OCI-LY1 (cell line): ENCODE results near the gene PIAS4.

Source experiments
- H2AFZ ChIP-seq: fragments of 200-600 bp; sonication (generic), shearing (Covaris generic); 2 replicates; pipeline ENCODE4 v1.6.0; 2014; ENCODE audit warnings: antibody characterized with exemption, mild to moderate bottlenecking, low read length
- H3F3A ChIP-seq: fragments of 200-600 bp; sonication (generic), shearing (Covaris generic); 2 replicates; pipeline ENCODE4 v1.6.0; 2014; ENCODE audit warnings: mild to moderate bottlenecking, antibody characterized with exemption, low read length, moderate library complexity; ENCODE audit not compliant: insufficient read depth
- H3K27ac ChIP-seq: fragments of 200-600 bp; sonication (generic); 2 replicates; pipeline ENCODE4 v1.5.1; 2014; ENCODE audit warnings: low read length, mixed run types, mild to moderate bottlenecking, low read depth; ENCODE audit not compliant: poor library complexity, severe bottlenecking
- H3K27me3 ChIP-seq: fragments of 200-600 bp; sonication (generic); 2 replicates; pipeline ENCODE4 v1.6.0; 2014; ENCODE audit warnings: antibody characterized with exemption, mild to moderate bottlenecking, low read length, moderate library complexity; ENCODE audit not compliant: insufficient read depth
- H3K36me3 ChIP-seq: fragments of 200-600 bp; sonication (generic); 2 replicates; pipeline ENCODE4 v1.6.1; 2014; ENCODE audit warnings: mild to moderate bottlenecking, antibody characterized with exemption, low read length, moderate library complexity, mixed read lengths; ENCODE audit not compliant: insufficient read depth
- H3K4me1 ChIP-seq: fragments of 200-600 bp; sonication (generic); 2 replicates; pipeline ENCODE4 v1.5.1; 2014; ENCODE audit warnings: mild to moderate bottlenecking, low read length, moderate library complexity; ENCODE audit not compliant: insufficient read depth, severe bottlenecking
- H3K4me2 ChIP-seq: fragments of 200-600 bp; sonication (generic), shearing (Covaris generic); 2 replicates; pipeline ENCODE4 v1.6.1; 2014; ENCODE audit warnings: low read length
- H3K4me3 ChIP-seq: fragments of 200-600 bp; sonication (generic); 2 replicates; pipeline ENCODE4 v1.5.1; 2014; ENCODE audit warnings: low read length, low read depth, mild to moderate bottlenecking, mixed read lengths; ENCODE audit not compliant: poor library complexity, severe bottlenecking
- H3K79me2 ChIP-seq: fragments of 200-600 bp; shearing (Covaris generic); 2 replicates; pipeline ENCODE4 v1.6.1; 2016; ENCODE audit warnings: mixed run types, low read length, mixed read lengths; ENCODE audit not compliant: insufficient read depth
- H3K9ac ChIP-seq: fragments of 200-600 bp; sonication (generic), shearing (Covaris generic); 2 replicates; pipeline ENCODE4 v1.6.1; 2014; ENCODE audit warnings: mild to moderate bottlenecking, low read length, mixed read lengths
- H3K9me2 ChIP-seq: fragments of 200-600 bp; sonication (generic), shearing (Covaris generic); 2 replicates; pipeline ENCODE4 v1.6.1; 2014; ENCODE audit warnings: low read depth, mild to moderate bottlenecking, low read length, mixed read lengths
- H3K9me3 ChIP-seq: fragments of 200-600 bp; shearing (Covaris generic); 2 replicates; pipeline ENCODE4 v1.6.1; 2014; ENCODE audit warnings: low read length, mixed read lengths
- H4K20me1 ChIP-seq: fragments of 200-600 bp; sonication (generic), shearing (Covaris generic); 2 replicates; pipeline ENCODE4 v1.6.0; 2016; ENCODE audit warnings: mild to moderate bottlenecking, low read length; ENCODE audit not compliant: insufficient read depth
- EZH2 ChIP-seq: fragments of 200-600 bp; sonication (generic), shearing (Covaris generic); IDR thresholded peaks from 2 replicates; pipeline ENCODE4 v1.8.0; 2017; ENCODE audit warnings: borderline replicate concordance, mixed run types, mild to moderate bottlenecking, antibody characterized with exemption, low read length, moderate library complexity, mixed read lengths
- TF ChIP-seq, protein P1 (sequence below): fragments of 200-600 bp; sonication (generic), shearing (Covaris generic); IDR thresholded peaks from 2 replicates; pipeline ENCODE4 v1.5.1; 2017; ENCODE audit warnings: mild to moderate bottlenecking, antibody characterized with exemption, low read length, moderate library complexity, mixed read lengths

The PIAS4 gene

DNA sequence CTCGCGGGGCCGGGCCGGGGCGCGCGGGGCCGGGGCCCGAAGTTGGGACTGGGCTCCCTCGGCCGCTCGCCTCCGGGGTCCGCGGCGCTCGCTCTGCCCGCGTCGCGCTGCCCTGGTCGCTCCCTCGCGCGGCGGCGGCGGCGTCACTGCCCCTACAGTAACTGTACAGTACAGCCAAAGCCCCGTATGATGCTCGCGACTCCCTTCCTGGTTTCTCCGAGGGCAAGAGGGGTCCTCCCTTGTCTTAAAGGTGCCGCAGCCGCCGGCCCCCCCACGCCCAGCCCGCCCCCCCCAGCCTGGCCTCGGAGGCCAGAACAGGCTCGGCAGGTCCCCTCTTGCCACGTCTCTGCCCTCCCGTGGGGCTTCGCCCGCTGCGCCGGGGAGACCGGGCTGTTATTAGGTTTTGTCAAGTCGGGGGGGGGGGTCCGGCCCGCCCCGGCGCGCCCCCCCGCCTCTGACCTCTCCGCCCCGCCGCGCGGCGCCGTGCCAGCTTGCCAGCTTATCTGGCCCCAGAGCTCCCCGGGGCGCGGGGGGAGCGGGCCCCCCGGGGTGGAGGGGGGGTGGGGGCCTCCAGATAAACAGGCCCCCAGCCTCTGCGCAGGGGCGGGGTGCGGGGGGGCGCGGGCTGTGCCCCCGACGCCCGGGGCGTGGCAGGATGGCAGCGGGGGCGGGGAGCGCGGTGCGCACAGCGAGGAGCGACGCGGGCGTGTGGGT lies 59.3 kb downstream of the PIAS4 start, which contains the start of gene ZBTB7A:
Gene ZBTB7A, minus strand, starts transcription at position 218 of the 714 bp plus-strand sequence. CDS start 11,667 bp downstream, outside the sequence.
- peak within 1 kb of the TSS; percentile 72 for H3K4me2 ChIP-seq

DNA sequence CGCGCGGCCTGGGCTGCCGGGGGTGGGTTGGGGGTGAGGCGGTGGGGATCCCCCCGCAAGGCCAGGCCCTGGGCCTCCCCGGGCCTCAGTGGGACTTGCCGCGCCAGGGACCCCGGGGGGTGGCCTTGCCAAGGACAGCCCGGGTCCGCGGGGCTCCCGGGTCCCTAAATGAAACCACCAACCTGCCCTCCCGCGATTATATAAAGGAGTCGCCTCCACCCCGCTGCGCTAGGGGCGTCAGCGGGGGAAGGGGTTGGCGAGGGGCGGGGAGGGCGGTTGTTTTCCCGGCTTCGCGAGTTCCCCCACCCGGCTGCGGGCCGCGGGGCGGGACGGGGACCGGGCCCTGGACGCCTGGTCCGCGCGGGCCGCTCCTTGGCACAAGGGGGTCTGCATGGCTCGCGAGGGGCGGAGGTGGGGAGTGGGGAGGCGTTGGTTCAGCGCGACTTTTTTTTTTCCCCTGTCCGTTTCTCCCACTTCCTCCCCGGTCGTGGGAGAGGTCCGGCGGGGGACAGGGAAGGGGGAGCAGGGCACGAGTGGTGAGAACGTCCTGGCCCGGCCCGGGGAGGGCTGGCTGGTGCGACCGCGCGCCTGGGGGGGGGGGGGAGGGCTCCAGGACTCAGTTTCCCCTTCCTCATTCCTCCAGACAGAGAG lies 60.0 kb downstream of the PIAS4 start:
- Histone ChIP-seq H3K9me2 (no peaks in the 10 kb centered on the region), H3K27me3 (no peaks in the 10 kb centered on the region), H4K20me1 (no peaks in the 10 kb centered on the region), H3K27ac (peak overlapping the region; percentile 38), H3K79me2 (peaks cover 25% of the 10 kb centered on the region), H3K4me2 (peak overlapping the region; percentile 72), H3K9me3 (no peaks in the 10 kb centered on the region), H3K9ac (peak overlapping the region; percentile 77), H2AFZ (no peak overlapping the region), H3K4me1 (peaks cover 38% of the 10 kb centered on the region), H3K36me3 (peaks cover 19% of the 10 kb centered on the region), H3F3A (no peaks in the 10 kb centered on the region), H3K4me3 (peak overlapping the region; percentile 73)
- TF ChIP-seq EZH2 = no peak
- TF ChIP-seq, protein P1, sequence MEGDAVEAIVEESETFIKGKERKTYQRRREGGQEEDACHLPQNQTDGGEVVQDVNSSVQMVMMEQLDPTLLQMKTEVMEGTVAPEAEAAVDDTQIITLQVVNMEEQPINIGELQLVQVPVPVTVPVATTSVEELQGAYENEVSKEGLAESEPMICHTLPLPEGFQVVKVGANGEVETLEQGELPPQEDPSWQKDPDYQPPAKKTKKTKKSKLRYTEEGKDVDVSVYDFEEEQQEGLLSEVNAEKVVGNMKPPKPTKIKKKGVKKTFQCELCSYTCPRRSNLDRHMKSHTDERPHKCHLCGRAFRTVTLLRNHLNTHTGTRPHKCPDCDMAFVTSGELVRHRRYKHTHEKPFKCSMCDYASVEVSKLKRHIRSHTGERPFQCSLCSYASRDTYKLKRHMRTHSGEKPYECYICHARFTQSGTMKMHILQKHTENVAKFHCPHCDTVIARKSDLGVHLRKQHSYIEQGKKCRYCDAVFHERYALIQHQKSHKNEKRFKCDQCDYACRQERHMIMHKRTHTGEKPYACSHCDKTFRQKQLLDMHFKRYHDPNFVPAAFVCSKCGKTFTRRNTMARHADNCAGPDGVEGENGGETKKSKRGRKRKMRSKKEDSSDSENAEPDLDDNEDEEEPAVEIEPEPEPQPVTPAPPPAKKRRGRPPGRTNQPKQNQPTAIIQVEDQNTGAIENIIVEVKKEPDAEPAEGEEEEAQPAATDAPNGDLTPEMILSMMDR = no peak

More for the DNA sequence above, 59.3 kb downstream of the PIAS4 start, which contains the start of gene ZBTB7A:
- H4K20me1 ChIP-seq = no peaks in the 10 kb centered on the region
- TF ChIP-seq, protein P1 = no peak
- no peak for TF ChIP-seq EZH2
- H3K9ac ChIP-seq = peak within 1 kb of the TSS; percentile 77
- H3K27ac ChIP-seq = peak within 1 kb of the TSS; percentile 38
- H3K4me3 ChIP-seq = peak within 1 kb of the TSS; percentile 73
- H3K9me3 ChIP-seq = no peaks in the 10 kb centered on the region
- peaks cover 45% of the 10 kb centered on the region for H3K4me1 ChIP-seq
- H3F3A ChIP-seq = no peaks in the 10 kb centered on the region
- H3K27me3 ChIP-seq = no peaks in the 10 kb centered on the region
- no peak within 1 kb of the TSS for H2AFZ ChIP-seq
- H3K9me2 ChIP-seq = no peaks in the 10 kb centered on the region
- peaks cover 32% of the 10 kb centered on the region for H3K79me2 ChIP-seq
- H3K36me3 ChIP-seq = peaks cover 19% of the 10 kb centered on the region

DNA sequence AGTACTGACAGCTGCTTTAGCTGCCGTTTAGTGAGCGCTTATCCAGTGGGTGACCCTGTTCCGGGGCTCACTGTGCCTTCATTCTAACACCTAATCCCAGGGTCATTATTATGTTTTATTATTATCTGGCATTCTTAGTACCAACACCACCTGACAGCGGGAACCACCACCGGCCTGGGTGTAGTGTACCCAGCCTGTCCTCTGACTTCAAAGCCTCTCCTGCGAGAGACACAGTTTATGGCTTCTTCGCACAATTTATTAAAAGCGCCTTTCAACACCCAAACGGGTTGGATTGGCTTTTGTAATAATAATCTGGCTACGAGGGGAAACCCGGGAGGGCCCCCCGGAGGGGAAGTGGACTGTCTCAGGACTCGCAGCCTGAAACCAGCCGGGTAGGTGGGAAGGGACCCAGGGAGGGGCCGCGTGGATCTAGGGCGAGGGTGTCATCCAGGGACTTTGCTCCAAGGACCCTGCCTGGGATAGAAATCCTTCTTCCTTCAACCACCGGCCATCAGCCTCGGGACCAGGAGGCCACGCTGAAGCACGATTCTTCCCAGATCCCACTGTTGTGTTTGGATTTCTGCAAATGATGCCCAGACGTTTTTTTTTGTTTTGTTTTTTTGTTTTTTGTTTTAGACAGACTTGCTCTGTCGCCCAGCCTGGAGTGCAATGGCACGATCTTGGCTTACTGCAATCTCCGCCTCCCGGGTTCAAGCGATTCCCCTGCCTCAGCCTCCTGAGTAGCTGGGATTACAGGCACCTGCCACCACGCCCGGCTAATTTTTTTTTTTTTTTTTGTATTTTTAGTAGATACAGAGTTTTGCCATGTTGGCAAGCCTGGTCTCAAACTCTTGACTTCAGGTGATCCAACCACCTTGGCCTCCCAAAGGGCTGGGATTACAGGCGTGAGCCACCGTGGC lies 60.8 kb downstream of the PIAS4 start:
- peaks cover 30% of the 10 kb centered on the region for H3K4me1 ChIP-seq
- peak overlapping the region; percentile 77 for H3K9ac ChIP-seq
- peak overlapping the region; percentile 38 for H3K27ac ChIP-seq

More for the DNA sequence above, 60.8 kb downstream of the PIAS4 start:
- H3K4me3 ChIP-seq = peak overlapping the region; percentile 73
- no peaks in the 10 kb centered on the region for H3K27me3 ChIP-seq
- H2AFZ ChIP-seq = no peak overlapping the region
- no peaks in the 10 kb centered on the region for H4K20me1 ChIP-seq
- no peak for TF ChIP-seq EZH2
- TF ChIP-seq, protein P1 = no peak
- no peaks in the 10 kb centered on the region for H3K9me3 ChIP-seq
- H3K9me2 ChIP-seq = no peaks in the 10 kb centered on the region
- peaks cover 18% of the 10 kb centered on the region for H3K79me2 ChIP-seq
- peak overlapping the region; percentile 72 for H3K4me2 ChIP-seq
- peaks cover 12% of the 10 kb centered on the region for H3K36me3 ChIP-seq
- no peaks in the 10 kb centered on the region for H3F3A ChIP-seq
